CD4-positive, alpha-beta T cell treated with Interleukin-6 at 100 ng/mL for 8 hours (primary cell): ENCODE results near the gene REC8.
"Not testable (repeated sequence)": the region's sequence is repeated elsewhere in the genome, so short reads cannot be mapped to it uniquely, and the experiment has no call there.

Experiments
- DNase-seq: peaks from one replicate; pipeline ENCODE4 v3.0.0-alpha.2; 2020; ENCODE audit warnings: mixed read lengths, low spot score

REC8 gene

GRCh38 chr14:24183014-24183481, 11.2 kb downstream of the REC8 start:
- no peak for DNase-seq

- no peak for DNase-seq
Observed at GRCh38 chr14:24184104-24184970, 12.5 kb downstream of the REC8 start.

GRCh38 chr14:24185026-24185425, 13.1 kb downstream of the REC8 start:
- no peak for DNase-seq

GRCh38 chr14:24185741-24186140, 13.9 kb downstream of the REC8 start:
- no peak for DNase-seq

- DNase-seq = no peak
Observed at GRCh38 chr14:24186831-24187538, 15.1 kb downstream of the REC8 start.

GRCh38 chr14:24187539-24187915, 15.6 kb downstream of the REC8 start:
- no peak for DNase-seq

GRCh38 chr14:24188251-24189058, 16.6 kb downstream of the REC8 start, which contains the start of gene IPO4:
Gene IPO4 (minus strand): TSS chr14:24188816. CDS start chr14:24188787, 29 bp downstream.
- DNase-seq = peak; percentile 97

- DNase-seq = no peak
Observed at GRCh38 chr14:24189059-24189375, 17.1 kb downstream of the REC8 start.

GRCh38 chr14:24189460-24189859, 17.6 kb downstream of the REC8 start:
- no peak for DNase-seq

GRCh38 chr14:24190416-24190815, 18.5 kb downstream of the REC8 start:
- DNase-seq = no peak

GRCh38 chr14:24192933-24193332, 21.1 kb downstream of the REC8 start:
- no peak for DNase-seq

GRCh38 chr14:24194186-24194872, 22.4 kb downstream of the REC8 start:
- DNase-seq = no peak

- DNase-seq = no peak
Observed at GRCh38 chr14:24194873-24195185, 22.9 kb downstream of the REC8 start.

GRCh38 chr14:24195186-24196070, 23.5 kb downstream of the REC8 start, which contains the start of gene TM9SF1:
Gene TM9SF1 (minus strand): TSS chr14:24195441. CDS start chr14:24195019, 422 bp downstream.
- DNase-seq = peak; percentile 85

- DNase-seq = no peak
Observed at GRCh38 chr14:24196071-24197055, 24.5 kb downstream of the REC8 start.

GRCh38 chr14:24197056-24197450, 25.2 kb downstream of the REC8 start:
- no peak for DNase-seq

GRCh38 chr14:24198814-24199524, 27.1 kb downstream of the REC8 start:
- no peak for DNase-seq

GRCh38 chr14:24202538-24202937, 30.7 kb downstream of the REC8 start:
- DNase-seq = not testable (repeated sequence)
